OCI-LY3 (cell line): ENCODE data around the gene IPO9.

ENCODE experiments used
- H2AFZ ChIP-seq: fragments of 200-600, 300-600 bp; shearing (Covaris generic); 2 replicates; pipeline ENCODE4 v1.6.0; 2014; ENCODE audit warnings: antibody characterized with exemption, low read depth, low read length
- H3K27ac ChIP-seq: fragments of 200-600, 300-600 bp; sonication (generic); 2 replicates; pipeline ENCODE4 v1.5.1; 2014; ENCODE audit warnings: mild to moderate bottlenecking, low read length, moderate library complexity, mixed read lengths
- H3K27me3 ChIP-seq: fragments of 200-600, 300-600 bp; sonication (generic); 2 replicates; pipeline ENCODE4 v1.6.1; 2014; ENCODE audit warnings: low read depth, low read length, mixed read lengths
- H3K36me3 ChIP-seq: fragments of 200-600, 300-600 bp; sonication (generic); replicated peaks from 2 replicates; pipeline ENCODE3; 2014; ENCODE audit warnings: low read depth, low read length, mixed read lengths
- H3K4me1 ChIP-seq: fragments of 300-600, 200-600 bp; sonication (generic); 2 replicates; pipeline ENCODE4 v1.6.1; 2014; ENCODE audit warnings: low read length, mixed read lengths
- H3K4me2 ChIP-seq: fragments of 200-600, 300-600 bp; sonication (generic); 2 replicates; pipeline ENCODE4 v1.6.1; 2014; ENCODE audit warnings: low read length, mixed read lengths
- H3K4me3 ChIP-seq: fragments of 300-600, 200-600 bp; sonication (generic); 2 replicates; pipeline ENCODE4 v1.5.1; 2014; ENCODE audit warnings: antibody characterized with exemption, mild to moderate bottlenecking, low read length, moderate library complexity
- H3K79me2 ChIP-seq: fragments of 300-600, 200-600 bp; shearing (Covaris generic); 2 replicates; pipeline ENCODE4 v1.6.1; 2014; ENCODE audit warnings: mild to moderate bottlenecking, low read length, mixed read lengths
- H3K9ac ChIP-seq: fragments of 300-600, 200-600 bp; shearing (Covaris generic); 2 replicates; pipeline ENCODE4 v1.6.0; 2014; ENCODE audit warnings: mild to moderate bottlenecking, low read length, moderate library complexity
- H3K9me3 ChIP-seq: fragments of 200-600, 300-600 bp; shearing (Covaris generic); 2 replicates; pipeline ENCODE4 v1.6.1; 2014; ENCODE audit warnings: low read length, mixed read lengths; ENCODE audit not compliant: insufficient read depth
- H4K20me1 ChIP-seq: fragments of 200-600, 300-600 bp; sonication (generic); 2 replicates; pipeline ENCODE4 v1.6.1; 2016; ENCODE audit warnings: low read length, mixed read lengths; ENCODE audit not compliant: insufficient read depth
- CTCF ChIP-seq: fragments of 200-600, 300-600 bp; sonication (generic); IDR thresholded peaks from 2 replicates; pipeline ENCODE4 v1.5.1; 2014; ENCODE audit warnings: antibody characterized with exemption, low read length, low read depth
- EZH2phosphoT487 ChIP-seq: fragments of 200-600 bp; shearing (Covaris generic); IDR thresholded peaks from 2 replicates; pipeline ENCODE4 v1.6.1; 2018; ENCODE audit warnings: antibody characterized with exemption, mixed run types, low read depth

IPO9 gene

GRCh38 chr1:201905234-201905890, 76.4 kb downstream of the IPO9 start:
- H3K36me3 ChIP-seq: no peaks in the 10 kb centered on the region

GRCh38 chr1:201906336-201906735, 77.4 kb downstream of the IPO9 start:
- TF ChIP-seq CTCF (no peak), EZH2phosphoT487 (no peak)
- H3K4me3 ChIP-seq: no peak overlapping the region
- no peaks in the 10 kb centered on the region for H3K9me3 ChIP-seq
- no peak overlapping the region for H3K4me2 ChIP-seq
- H3K36me3 ChIP-seq: no peaks in the 10 kb centered on the region
- no peaks in the 10 kb centered on the region for H3K4me1 ChIP-seq
- no peak overlapping the region for H3K27ac ChIP-seq
- 0 out of 2 replicates have a peak, but pooled peaks cover 6% of the 10 kb centered on the region for H3K27me3 ChIP-seq
- H3K9ac ChIP-seq: no peak overlapping the region
- H2AFZ ChIP-seq: no peak overlapping the region
- H3K79me2 ChIP-seq: no peaks in the 10 kb centered on the region
- no peaks in the 10 kb centered on the region for H4K20me1 ChIP-seq

More at GRCh38 chr1:201905234-201905890, 76.4 kb downstream of the IPO9 start:
- H3K27me3 ChIP-seq: 0 out of 2 replicates have a peak, but pooled peaks cover 6% of the 10 kb centered on the region
- TF ChIP-seq EZH2phosphoT487 (no peak), CTCF (no peak)
- H3K79me2 ChIP-seq: no peaks in the 10 kb centered on the region
- H4K20me1 ChIP-seq: no peaks in the 10 kb centered on the region
- no peak overlapping the region for H3K27ac ChIP-seq
- no peaks in the 10 kb centered on the region for H3K9me3 ChIP-seq
- H3K9ac ChIP-seq: no peak overlapping the region
- H2AFZ ChIP-seq: no peak overlapping the region
- H3K4me3 ChIP-seq: no peak overlapping the region
- no peaks in the 10 kb centered on the region for H3K4me1 ChIP-seq
- no peak overlapping the region for H3K4me2 ChIP-seq

- TF ChIP-seq EZH2phosphoT487: no peak
- no peak for TF ChIP-seq CTCF
Observed at GRCh38 chr1:201907621-201908020, 78.7 kb downstream of the IPO9 start.

GRCh38 chr1:201911826-201912571, 83.0 kb downstream of the IPO9 start:
- peaks cover 5% of the 10 kb centered on the region; the same call in 1 of the 2 replicates for H3K4me1 ChIP-seq
- H3K27ac ChIP-seq: no peak overlapping the region
- H3K27me3 ChIP-seq: peaks cover 10% of the 10 kb centered on the region; the same call in 1 of the 2 replicates
- no peaks in the 10 kb centered on the region for H3K79me2 ChIP-seq
- TF ChIP-seq EZH2phosphoT487 (no peak), CTCF (no peak)
- H3K4me2 ChIP-seq: no peak overlapping the region
- no peaks in the 10 kb centered on the region for H3K36me3 ChIP-seq
- H3K9ac ChIP-seq: no peak overlapping the region
- H3K4me3 ChIP-seq: no peak overlapping the region
- H3K9me3 ChIP-seq: no peaks in the 10 kb centered on the region
- no peak overlapping the region for H2AFZ ChIP-seq
- H4K20me1 ChIP-seq: no peaks in the 10 kb centered on the region

More at GRCh38 chr1:201907621-201908020, 78.7 kb downstream of the IPO9 start:
- Histone ChIP-seq H3K9me3 (no peaks in the 10 kb centered on the region), H3K27me3 (0 out of 2 replicates have a peak, but pooled peaks cover 6% of the 10 kb centered on the region), H2AFZ (no peak overlapping the region), H3K27ac (no peak overlapping the region), H3K9ac (no peak overlapping the region), H3K4me3 (no peak overlapping the region), H4K20me1 (no peaks in the 10 kb centered on the region), H3K79me2 (no peaks in the 10 kb centered on the region), H3K36me3 (no peaks in the 10 kb centered on the region), H3K4me1 (no peaks in the 10 kb centered on the region), H3K4me2 (no peak overlapping the region)
